NOMO-1 (cell line): ENCODE data around the gene CNTN4.

Source experiments
- DNase-seq, 2 experiments: peaks; one replicate each; lab custom pipeline; 2025; ENCODE audit not compliant: unreplicated experiment in 2 of 2; lab: John Stamatoyannopoulos, UW

The CNTN4 gene

DNA sequence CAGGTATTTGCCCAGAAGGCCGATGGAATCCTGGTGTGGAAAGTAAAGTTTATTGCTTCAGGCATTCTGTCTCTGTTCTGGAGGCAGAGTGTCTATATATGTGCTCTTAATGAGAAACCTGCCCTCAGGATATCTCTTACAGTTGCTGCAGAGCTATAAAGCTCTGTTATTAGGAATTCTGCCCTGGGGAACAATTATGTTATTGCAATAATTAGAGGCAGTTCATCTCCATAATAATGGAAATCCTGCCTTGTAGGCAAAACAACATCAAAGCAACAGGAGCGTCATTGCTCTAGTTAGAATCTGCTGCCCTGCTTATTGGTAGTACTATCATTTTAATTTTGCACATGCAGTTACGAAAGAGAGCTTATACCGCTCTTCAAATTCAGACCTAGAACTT lies 835.9 kb downstream of the CNTN4 start:
- DNase-seq: no peak

DNA sequence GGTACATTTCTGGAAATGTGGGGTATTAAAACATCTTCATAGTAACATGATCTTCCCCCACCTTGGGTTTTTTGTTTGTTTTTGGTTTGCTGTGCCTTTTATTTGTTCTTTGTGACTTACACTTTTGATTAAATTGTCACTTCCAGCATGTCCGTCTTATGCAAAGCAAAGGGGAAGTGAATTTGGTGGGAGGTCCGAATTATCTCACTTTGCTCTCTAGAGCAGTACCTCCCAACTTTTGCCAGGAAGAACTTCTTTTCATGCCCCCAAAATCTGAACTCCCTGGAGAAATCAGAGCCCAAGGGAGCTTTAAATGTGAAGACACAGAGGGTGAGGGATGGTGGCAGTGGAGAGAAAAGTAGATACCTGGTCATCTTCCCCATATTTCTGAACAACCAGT lies 838.4 kb downstream of the CNTN4 start:
- DNase-seq: no peak

DNA sequence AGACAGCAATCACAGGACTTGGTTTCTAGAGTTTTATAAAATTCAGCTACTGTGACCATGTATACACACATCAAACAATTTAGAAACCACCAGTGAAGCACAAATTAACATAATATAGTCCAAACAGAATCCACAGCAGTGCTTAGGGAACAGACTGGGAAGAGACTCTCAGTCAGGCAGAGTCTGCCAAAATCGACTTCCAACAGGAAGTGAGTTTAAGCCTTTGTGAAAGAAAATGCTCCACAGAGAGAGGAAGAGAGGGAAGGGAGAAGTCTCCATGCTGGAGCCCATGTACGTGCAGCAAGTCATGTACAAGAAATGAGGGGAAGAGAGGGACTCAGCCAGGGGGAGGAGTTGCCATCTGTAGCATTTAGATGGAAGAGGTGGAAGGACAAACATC lies 838.9 kb downstream of the CNTN4 start:
- DNase-seq: no peak

DNA sequence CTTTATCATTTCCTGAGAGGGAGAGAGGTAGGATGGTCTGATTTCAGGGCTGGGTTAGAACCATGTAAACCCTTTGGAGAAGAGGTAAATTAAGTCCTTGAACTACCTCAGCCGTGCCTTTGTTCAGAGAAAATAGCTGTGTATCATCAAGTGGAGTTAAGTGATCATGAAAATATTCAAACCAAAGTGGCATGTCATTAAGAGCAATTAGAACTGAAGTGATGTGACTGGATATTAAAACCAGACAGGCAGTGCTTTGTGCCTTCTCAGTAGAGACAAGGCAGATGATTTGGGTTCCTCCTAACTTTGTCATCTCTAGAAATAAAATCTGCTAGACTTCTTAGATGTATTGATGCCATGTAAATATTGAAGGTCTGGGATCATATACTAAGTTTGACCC lies 840.0 kb downstream of the CNTN4 start:
- DNase-seq: no peak

GRCh38 chr3:2940062-2940461 lies 841.4 kb downstream of the CNTN4 start:
- no peak for DNase-seq

DNA sequence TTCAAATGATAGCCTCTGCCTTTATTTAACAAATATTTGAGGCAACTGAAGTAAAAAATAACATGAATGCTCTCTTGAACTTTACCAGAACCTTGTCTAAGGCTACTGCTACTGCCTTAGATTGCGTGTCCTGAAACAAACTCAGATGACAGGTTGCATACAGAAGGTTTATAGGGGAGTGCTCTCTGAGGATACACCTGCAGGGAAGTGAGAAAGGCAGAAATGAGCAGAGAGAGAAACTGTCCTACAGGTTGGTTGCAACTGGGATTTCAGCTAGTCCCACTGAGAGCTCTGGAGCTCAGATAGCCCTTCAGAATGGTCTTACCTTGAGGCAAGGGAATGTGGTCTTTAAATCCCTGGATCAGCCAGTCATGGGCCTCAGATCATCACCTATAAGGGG lies 846.0 kb downstream of the CNTN4 start:
- no peak for DNase-seq

DNA sequence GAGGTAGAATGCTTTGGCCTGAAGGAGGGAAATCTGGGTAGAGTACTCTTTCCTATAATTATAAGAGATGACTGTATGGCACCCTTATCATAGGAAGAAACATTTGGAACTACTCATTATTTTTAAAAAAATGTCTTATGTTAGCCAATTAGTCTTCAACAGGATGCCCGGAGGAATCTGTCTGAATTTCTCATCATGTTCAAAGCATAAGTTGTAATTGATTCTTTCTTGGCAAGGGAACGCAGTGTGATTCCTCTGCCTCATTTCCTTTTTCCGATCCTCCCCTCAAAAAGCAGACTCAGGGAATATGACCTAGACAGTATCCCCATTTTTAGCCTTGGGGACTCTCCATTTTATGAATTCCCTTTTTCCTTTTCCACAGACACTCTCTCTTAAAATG lies 846.5 kb downstream of the CNTN4 start:
- no peak for DNase-seq

GRCh38 chr3:2947536-2947935 lies 848.9 kb downstream of the CNTN4 start:
- no peak for DNase-seq

DNA sequence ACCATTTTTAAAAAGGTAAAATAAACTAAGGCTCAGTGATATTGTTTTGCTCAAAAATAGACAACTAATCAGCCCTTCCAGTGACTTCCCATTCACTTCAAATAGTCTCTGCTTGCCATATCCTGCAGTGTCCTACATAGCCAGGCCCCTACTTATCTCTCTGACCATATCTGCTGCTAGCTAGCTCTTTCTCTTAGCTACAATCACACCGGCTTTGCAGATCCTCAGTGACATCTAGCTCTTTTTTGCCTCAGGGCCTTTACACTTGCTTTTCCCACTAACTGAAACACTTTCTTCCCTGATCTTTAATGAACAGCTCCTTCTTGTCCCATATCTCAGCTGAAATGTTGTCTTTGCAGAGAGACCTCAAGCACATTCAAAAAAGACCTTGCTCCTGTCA lies 850.2 kb downstream of the CNTN4 start:
- no peak for DNase-seq

GRCh38 chr3:2950159-2950558 lies 851.5 kb downstream of the CNTN4 start:
- DNase-seq: no peak

- DNase-seq: no peak
Measured at GRCh38 chr3:2957115-2957514, 858.4 kb downstream of the CNTN4 start.

- peak in 1 of 2 experiments; percentile 47 for DNase-seq
Measured at GRCh38 chr3:2958551-2958950, 859.9 kb downstream of the CNTN4 start.

DNA sequence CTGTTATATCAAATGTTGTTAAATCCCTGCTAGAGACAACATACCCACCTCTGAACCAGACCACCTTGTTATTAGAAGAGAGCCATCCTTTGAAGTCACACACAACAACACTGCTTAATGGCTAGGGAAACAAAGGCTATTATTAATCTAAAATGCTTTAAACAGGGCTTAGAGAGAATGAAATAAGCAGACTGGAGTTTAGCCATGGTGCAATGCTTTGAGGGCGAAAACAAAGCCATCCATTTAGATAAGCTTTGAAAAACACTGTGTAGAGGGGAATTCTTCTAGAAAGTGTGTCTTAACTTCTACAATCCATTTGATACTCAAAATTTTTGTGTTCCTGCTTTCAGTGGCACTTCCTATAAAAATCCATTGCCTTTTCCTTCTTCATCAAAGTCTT lies 862.9 kb downstream of the CNTN4 start:
- DNase-seq: no peak

DNA sequence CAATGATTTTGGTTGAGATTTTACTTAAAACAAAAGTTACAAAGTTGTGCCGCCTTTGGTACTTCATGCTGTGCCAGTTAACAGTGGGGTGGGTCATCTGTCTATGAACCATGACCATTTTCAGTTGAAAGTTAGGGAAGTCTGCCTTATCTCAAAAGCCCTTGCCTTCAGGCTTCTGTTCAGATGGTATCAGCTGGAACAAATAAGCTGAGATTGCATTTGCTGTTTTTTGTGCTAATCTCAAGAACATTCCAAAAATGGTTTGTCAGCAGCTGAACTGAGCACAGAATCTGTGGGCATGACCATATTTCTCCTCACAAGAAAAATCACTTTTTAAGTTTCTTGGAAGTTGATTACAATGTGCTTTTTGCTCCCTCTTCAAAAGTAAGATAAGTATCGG lies 869.2 kb downstream of the CNTN4 start:
- DNase-seq: no peak

- DNase-seq: no peak
Measured at GRCh38 chr3:2968475-2968874, 869.8 kb downstream of the CNTN4 start.

- DNase-seq: no peak
Measured at GRCh38 chr3:2976212-2976611, 877.5 kb downstream of the CNTN4 start.

DNA sequence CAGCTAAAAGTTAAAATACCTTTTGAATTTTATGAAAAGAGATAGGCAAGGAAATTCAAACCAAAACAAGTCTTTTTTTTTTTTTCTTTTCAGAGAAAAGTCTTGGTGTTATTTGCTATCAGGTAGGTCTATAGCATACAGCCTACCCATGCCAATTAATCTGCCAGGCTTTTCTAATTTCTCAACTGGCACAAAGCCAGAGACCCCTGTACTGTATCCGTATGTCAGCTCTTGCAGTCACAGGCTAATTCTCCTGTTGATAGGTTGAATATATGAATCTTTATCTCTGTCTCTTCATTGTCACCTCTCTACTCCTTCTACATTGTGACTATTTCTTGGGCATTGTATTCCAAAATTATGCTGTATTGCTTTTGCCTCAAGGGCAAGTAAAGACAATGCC lies 878.1 kb downstream of the CNTN4 start:
- DNase-seq: no peak

GRCh38 chr3:2978977-2979732 lies 880.5 kb downstream of the CNTN4 start:
- no peak for DNase-seq

- no peak for DNase-seq
Measured at GRCh38 chr3:2984005-2984830, 885.6 kb downstream of the CNTN4 start.

- DNase-seq: no peak
Measured at GRCh38 chr3:2984831-2985220, 886.2 kb downstream of the CNTN4 start.

DNA sequence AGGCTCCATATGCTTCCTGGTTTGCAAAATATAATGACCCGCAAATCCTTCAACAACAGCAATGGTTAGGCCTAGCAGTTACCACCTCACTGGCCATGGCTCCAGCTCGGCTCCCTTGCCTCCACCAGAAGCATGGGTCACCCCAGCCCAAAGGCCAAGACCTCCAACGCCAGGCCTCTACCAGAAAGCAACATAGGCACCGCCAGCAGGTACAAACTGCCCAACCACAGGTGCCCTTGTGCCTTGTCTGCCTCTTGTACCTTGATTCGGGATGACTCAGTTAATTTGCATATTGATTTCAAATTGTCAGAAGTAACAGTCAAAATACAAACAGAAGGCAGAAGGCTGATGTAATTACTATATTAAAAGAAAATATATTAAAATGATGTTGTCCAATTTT lies 886.8 kb downstream of the CNTN4 start:
- no peak for DNase-seq

- no peak for DNase-seq
Measured at GRCh38 chr3:2992534-2992933, 893.9 kb downstream of the CNTN4 start.
